ENCODE measurements around the gene SLC9A1.

The SLC9A1 gene

DNA sequence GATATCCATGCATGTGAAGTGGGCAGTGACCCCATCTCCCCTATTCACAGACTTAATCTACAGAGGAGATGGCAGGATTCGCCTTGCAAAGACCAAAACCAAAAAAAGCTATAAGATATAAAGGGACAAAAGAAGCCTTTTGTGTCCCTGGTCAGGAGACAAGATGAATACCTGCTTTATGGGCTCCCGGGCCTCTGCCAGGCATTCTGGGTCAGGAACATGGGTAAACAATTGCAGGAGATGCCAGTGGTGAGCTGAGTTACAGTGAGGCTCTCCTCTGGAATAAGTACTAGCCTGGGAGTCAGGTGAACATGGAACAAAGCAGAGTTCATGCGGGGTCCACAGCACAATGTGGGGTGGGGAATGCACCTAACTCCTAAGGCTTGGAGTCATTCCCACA, 4.7 kb downstream of the SLC9A1 start:
- DNase-seq: no peak

DNA sequence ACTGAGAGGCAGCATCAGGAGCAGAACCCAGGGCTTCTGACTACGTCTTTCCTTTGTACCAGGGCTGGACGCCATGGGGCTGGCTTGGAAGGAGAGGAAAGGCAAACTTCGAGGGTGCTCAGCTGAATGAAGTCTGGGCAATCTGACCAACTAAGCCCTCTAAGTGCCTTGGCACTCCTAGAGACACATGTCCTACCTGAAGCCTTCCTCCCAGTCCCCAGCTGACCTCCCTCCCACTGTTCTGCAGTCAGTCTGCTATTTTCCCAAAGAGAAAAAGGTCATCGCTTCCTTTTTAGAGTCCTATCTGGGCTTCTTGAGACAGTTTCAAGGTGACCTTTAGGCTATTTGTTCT, 5.2 kb downstream of the SLC9A1 start:
- DNase-seq: no peak

DNA sequence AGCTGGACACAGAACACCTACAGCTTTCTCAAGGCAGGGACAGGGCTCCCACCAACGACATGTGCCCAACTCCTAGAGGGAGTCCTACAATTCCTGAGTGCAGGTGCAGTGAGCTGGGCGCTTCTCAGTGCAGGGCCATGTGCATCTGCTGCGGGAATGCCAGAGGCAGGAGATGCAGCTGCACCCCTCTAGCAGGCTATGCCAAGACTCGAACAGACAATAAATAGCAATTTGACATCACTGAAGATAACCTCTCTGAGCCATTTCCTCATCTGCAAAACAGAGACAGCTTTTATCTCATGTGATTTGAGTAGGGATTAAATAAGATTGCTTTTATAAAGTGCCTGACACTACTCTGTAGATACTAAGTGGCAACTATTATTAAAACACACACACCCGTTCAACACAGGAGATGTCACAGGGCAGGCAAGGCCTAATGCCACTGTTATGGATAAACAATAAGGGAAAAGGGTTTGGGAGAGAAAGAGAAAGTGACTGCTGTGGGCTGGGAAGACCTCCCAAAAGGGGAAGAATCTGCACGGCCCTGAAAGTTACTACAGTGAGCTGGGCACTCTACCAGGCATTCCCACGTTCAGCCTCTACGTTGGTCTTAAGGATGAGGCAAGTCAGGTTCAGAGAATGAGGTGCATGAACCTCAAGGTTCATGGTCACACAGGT, 5.7 kb downstream of the SLC9A1 start:
- DNase-seq: no peak

DNA sequence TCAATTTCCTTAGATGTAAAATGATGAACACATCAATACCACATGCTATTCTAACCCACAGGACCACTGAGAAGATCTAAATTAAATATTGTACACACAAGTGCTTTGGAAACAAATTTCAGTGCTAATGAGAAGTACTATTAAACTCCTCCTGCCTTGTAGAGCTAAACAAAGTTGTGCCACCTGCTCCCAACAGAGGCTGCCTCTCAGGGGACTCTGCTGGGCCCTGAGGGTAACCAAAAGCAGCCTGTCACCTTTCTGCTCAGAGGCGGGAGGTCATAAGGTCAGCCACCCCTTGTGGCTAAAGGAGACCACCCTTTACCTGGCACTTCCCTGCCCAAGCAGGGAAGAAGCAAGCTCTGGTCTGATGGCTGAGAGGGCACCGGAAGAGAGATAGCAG, 6.3 kb downstream of the SLC9A1 start:
- no peak for DNase-seq

DNA sequence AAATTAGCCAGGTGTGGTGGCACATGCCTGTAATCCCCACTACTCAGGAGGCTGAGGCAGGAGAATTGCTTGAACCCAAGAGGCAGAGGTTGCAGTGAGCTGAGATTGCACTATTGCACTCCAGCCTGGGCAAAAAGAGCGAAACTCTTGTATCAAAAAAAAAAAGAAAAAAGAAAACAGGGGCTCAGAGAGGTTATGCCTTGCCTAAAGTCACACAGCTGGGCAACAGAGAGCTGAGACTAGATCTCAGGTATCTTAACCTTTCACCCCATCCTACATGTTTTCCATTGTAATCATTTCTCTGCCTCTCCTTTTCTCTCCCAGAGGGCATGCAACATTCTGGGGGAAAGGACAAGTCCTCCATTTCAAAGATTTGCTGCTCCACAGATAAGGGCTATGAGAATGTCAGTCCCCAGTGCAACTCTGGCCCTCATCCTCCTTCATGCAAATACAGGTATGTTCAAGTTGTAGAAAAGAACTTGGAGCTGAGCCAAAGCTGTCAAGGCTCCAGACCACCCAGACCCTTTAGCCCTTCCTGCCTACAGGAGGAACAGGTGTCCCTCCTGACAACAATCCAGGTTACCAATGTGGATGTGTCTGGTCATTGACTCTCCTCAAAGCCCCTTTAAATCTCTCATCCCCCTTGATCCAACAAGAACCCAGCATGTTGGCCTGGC, 6.9 kb downstream of the SLC9A1 start:
- DNase-seq: no peak

DNA sequence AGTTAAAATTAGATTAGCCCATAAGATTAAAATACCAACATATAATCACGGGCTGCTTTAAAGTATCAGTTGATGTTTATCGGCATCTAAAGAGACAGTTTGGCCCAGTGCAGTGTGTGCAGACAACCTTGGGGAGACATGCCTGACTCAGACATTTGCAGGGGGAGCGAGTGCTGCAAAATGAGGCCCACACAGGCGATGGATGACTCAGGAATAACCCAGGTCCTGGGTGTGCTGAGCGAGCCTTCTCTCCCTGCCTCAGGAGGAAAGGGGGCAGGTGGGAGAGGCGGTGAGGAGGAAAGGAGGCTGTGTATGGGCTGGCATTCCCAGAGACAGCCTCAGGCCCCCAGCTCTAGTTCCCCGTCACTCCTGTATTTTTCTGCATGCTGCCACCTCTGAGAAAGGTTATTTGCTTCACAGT, 9.0 kb downstream of the SLC9A1 start:
- DNase-seq: no peak

DNA sequence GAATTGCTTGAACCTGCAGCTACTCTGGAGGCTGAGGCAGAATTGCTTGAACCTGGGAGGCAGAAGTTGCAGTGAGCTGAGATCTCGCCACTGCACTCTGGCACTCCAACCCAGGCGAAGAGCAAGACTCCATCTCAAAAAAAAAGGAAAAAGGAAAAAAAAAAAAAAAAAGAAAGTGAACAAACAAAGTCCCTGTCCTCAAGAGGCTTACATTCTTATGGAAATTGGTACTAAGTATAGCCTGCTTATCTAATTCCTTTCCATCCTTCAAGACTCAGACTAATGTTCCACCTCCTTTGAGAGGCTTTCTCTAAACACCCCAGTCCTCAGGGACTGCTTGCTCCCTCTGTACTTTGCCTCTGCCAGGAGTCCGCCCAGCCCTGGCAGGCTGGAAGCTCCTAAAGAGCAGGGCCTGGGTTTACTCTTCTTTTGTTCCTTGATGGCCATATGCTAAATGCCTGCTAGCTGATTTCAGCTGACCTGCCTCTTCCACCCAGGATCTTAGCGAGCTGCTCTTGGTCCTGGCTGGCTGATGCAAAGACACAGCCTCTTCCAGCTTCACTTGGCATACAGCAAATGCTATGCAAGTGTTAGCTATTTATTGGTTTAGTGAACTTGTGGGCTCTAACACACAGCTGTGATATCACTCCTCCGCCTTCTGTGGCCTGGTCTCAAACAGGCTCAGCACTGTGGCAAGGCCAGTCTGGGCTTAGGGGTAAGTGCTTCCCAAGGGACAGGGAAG, 9.8 kb downstream of the SLC9A1 start:
- no peak for DNase-seq

DNA sequence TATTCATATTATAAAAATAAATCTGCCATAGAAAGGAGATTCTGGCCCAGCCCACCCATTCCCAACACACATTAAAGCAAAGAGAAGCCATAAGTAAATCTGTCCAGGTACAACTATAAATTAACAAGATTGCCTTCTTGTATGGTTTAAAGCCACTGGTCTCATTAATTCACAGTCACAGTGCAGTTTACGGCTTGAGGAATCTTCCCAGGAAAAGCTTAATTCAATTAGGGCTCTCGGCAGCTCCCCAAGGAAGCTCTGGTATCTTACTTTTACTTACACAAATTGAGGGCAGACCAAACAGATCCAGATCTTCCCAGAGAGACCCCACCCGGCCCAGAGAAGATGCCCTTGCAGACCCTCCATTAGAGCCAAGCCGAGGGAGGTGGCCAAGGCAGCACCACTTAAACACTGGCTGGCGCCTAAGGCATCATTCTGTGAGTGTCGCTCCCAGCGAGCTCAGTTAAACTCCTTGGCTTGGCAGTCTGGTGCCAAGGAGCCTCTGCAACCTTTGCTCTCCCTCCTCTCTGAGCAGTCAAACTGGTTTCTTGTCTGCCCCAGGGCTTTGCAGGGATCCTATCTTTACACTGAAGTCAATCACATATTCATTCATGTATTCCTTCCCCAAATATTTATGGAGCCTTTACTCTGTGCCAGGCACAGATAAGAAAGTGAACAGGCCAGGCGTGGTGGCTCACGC, 10.7 kb downstream of the SLC9A1 start:
- no peak for DNase-seq

DNA sequence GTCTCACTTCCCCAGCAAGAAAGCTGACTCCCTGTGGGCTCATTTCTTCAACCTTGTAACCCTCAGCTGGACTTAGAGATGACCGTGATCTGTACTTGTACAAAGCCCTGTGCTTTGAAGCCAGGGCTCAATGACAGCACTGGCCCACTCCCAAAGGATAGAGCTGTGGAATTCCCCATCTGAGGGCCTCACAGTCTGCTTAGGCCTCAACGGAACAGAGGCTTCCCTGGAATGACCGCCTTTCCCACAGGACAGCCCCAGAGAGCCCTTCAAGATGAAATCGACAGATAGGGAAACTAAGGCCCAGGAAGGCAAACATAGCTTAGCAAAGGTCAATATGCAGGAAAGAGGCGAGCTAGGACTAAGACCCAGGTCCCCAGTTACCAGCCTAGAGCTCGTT, 11.5 kb downstream of the SLC9A1 start:
- no peak for DNase-seq

DNA sequence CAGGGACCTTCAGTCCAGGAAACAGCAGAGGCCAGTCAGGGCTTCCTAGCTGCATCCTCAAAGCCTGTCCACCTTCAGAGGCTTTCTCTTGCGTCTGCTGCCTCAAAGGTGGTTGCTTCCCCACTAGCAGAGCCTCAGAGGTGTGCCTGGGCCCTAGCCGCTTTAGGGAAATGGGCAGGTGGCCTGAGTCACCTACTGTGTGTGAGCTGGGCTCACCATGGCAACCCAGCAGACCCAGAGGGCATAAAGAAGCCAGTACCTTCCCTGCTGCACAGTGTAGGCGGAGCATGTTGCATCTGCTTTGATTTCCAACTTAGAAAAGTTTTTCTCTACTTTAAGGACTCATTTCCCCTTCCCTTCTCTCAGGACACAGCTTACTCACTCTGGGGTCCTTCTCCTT, 12.5 kb downstream of the SLC9A1 start:
- peak; percentile 40 for DNase-seq

DNA sequence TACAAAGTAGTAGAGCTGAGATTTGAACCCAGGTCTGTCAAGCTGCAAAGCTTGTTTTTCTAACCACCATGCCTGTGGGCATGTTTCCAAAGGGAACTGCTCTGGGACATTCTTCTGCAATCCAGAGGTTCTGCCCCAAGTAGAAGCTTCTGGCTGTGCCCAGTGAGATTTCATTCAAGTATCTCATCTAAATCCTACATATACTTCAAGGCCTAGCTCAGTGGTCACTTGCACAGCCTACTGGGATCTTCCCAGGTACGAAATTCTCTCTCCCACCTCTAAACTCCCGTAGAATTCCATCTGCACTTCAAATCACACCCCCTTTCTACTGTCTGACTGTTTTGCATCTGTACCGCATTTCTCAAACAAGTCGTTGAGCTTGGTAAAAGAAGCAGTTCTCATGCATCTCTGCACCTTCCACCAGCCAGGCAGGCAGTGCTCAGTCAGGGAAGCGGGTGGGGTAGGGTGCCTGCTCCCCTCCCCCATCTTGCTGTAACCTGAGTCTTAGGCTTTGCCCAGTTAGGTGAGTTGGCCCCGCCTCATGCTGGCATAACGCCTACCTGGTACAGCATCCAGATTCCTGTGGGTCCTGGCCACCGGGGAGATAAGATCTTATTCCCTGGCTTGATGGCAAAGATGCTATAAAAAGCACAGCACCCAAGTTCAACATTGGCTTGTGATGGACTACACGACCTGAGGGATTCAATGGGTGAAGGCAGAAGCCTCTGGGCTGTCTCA, 13.5 kb downstream of the SLC9A1 start:
- DNase-seq: no peak

DNA sequence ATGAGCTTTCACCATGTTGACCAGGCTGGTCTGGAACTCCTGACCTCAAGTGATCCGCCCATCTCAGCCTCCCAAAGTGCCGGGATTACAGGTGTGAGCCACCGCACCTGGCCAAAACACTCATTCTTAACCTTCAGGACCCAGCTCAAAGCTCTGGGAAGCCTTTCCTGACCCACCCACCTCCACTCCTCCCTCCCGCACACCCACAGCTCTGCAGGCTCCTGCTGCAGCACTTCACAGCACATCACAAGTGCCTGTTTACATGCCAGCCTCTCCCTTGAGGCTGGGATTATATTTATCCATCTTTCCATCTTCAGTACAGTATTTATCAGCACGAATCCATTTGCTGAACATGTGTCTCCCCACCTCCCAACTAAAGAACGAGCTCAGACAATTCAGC, 14.9 kb downstream of the SLC9A1 start:
- no peak for DNase-seq

DNA sequence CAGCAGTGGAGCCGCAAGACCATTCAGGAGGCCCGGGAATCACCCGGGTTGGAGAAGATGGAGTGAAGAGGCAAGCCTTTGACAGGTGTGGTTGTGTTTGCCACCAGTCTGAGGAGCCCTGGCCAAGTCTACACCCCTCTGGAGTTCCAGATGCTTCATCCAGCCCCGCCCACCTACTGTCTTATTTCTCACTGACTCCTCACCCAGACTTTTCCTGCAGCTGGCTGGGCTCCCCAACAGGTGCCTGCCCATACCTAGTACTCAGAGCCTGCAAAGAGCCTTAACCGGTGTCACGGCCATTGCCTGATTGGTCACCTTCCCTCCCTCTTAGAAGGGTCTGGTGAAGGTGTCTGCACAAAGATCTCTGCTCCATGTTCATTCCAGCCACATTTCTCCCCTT, 16.0 kb downstream of the SLC9A1 start:
- DNase-seq: no peak

DNA sequence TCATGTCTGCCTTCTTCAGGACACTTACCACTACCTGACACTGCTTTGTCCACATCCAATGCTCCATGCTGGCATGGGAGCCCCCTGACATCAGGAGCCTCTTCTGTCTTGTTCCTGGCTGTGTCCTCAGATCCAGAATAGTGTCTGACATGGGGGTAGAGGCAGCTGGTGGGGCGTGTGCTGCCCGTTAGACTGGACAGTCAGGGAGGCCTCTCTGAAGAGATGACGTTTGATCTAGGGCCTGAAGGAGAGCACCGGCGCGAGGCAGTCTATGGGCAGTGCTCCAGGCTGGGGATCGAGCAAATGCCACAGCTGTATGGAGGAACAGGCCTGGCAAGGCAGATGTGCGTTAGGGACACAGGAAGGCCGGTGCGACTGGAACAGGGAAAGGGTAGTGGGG, 16.6 kb downstream of the SLC9A1 start:
- no peak for DNase-seq

DNA sequence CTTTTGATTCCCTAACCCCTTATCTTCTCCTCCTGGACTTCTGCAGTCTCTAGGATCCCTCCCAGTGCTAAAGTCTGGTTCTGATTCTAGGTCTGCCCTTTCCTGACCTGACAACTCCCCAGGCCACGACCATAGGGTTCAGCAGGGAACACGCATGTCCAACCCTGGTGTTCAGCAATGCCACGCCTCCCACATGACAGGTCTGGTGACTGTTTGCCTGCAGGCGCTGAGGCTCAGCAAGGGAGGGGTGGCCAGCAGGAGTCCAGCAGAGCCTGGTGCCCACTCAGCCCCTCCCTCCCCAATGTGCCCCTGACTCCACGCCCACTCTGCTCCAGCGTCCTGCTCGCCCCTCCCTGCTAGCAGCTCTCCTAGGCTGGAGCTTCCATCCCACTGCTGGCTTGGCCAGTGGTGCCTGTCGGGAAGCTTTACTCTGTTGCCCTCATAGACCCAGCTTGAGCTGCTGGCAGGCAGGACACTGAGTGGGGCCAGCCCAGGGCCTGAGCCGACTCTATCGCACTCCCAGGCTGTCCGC, 17.3 kb downstream of the SLC9A1 start:
- no peak for DNase-seq

DNA sequence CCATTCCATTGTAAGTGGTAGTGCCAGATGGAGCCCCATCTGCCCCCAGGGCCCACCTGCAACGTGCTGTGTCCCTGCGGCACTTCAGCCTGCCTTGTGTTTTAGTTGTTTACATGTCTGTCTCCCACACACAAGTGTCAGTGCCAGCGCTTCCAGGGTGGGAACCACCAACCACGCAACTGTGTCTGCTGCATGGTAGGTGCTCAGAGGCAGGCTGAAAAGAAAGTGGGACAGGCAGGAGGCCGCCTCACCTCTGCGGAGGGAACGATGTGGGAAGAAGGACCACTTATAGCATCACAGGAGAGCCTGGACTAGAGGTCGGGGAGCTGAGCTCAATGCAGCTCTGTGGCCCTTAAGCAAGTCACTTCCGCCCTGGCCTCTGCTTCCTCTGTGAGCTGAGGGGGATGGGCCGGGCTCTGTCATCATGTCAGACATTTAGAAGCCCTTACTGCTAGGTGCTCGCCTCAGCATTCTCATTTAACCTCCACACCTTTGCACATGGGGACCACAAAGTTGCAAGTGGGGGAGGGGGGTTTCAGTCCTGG, 17.9 kb downstream of the SLC9A1 start:
- peak; percentile 89 for DNase-seq

DNA sequence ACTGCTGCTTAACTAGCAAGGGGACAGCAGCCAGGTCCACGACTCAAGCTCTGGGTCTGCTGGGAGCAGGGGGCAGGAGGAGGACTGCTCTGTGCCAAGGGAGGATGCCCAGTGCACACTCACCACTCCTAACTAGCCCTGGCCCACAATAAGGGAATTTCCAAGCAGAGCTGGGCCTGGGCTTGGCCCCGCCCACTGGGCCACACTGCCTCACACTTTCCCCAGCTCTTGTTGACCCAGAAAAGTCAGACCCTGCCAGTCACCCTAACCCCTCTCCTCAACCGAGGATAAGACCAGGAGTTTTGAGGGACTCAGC, 18.7 kb downstream of the SLC9A1 start:
- no peak for DNase-seq

DNA sequence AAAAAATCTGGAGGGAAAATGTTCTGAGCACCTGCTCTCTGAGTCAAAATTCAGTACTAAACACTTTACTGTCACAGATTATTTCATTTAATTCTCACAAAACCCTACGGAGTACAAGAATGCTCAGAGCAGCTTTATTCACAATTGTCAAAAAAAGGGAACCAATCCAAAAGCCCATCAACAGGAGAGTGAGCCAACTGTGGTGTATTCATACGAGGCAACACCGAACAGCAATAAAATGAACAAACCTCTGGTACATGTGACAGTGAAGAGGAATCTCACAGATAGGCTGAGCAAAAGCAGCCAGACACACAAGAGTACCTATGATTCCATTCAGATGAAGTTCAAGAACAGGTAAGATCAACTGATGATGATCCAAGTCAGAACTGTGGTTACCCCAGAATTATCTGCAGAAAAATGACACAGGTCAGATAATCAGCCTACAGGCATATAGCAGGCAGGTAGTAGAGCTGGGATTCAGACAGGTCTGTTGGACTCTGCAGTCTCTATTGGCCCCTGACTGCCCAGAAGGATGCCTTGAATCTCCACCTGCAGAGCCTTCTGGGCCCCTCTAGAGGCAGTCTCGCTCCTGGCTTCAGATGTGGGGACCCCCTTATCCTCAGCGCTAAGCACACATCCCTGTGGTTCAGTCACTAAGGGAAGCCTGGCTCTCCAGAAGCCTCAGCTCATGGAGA, 19.2 kb downstream of the SLC9A1 start:
- DNase-seq: no peak

DNA sequence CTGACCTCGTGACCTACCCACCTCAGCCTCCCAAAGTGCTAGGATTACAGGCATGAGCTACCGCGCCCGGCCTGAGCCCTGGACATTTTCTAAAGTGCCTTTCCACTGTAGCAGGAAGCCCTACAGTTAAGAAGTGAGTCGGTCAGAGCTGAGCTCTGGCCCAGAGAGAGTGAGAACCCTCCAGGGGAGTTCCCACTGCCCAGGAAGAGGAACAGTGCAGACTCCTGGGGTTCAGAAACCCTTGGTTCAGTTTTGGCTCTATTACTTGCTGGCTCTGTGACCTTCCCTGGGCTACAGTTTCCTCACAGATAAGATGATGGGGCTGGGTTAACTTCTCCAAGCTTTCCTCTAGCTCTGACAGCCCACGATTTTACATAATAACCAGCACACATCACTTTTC, 20.9 kb downstream of the SLC9A1 start:
- no peak for DNase-seq

DNA sequence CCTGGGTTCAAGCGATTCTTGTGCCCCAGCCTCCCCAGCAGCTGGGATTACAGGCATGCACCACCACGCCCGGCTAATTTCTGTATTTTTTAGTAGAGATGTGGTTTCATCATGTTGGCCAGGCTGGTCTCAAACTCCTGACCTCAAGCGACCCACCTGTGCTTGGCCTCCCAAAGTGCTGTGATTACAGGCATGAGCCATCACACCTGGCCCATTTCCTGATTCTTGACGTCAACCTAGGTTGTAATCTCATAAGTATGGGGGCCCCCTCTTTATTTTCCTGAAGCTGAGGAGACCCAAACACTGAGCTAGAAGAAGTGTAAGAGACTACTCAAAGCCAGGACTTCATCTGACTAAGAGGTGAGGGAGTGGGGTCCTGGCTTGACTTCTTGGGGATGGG, 21.8 kb downstream of the SLC9A1 start:
- no peak for DNase-seq

DNA sequence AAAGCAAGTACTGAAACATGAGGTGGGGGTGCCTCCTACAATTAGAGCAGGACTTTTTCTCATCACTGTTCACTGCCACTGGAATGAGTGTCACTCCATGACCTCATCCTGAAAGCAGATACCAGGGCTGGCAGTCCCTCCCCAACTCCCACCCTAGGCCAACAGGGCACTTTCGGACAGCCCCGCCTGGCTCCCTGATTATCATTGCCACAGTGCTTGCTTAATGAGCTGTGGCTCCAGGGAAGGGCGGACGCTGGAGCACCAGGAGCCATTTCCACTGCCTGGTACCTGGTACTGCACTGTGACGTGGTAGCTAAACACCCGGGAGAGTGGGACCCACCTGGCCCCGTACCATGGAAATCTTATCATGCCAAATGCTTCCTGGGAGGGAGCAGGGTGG, 22.3 kb downstream of the SLC9A1 start:
- no peak for DNase-seq

DNA sequence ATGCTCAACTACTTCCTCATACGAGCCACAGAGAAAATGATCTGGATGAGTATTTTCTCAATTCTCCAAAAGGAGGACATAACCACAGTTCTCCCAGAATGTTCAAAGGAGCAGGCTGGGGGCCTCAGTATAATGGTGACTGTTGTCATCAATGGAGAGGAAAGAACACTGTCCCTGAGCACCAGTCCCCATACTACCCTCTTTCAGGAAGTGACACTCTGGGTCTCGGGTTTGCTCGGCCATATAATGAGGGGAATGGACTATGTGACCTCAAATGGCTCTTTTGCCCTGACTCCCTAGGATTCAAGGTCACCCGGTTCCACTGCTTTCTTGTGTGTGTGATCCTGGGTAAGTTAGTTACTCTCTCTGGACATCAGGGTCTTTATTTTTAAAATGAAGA, 22.8 kb downstream of the SLC9A1 start:
- no peak for DNase-seq

Data from stimulated activated CD4-positive, alpha-beta T cell treated with anti-CD3 and anti-CD28 coated beads, Interleukin-15, amount 100 ng/mL, for 24 hours (primary cell).